Activated naive CD4-positive, alpha-beta T cell (primary cell): ENCODE measurements around the gene NRL.
A peak's percentile ranks its signal among the peaks of the same experiment; 100 is the strongest.

Experiments
- DNase-seq, 4 experiments: peaks; one replicate each; lab custom pipeline; 2025; lab: John Stamatoyannopoulos, UW

NRL gene

DNA sequence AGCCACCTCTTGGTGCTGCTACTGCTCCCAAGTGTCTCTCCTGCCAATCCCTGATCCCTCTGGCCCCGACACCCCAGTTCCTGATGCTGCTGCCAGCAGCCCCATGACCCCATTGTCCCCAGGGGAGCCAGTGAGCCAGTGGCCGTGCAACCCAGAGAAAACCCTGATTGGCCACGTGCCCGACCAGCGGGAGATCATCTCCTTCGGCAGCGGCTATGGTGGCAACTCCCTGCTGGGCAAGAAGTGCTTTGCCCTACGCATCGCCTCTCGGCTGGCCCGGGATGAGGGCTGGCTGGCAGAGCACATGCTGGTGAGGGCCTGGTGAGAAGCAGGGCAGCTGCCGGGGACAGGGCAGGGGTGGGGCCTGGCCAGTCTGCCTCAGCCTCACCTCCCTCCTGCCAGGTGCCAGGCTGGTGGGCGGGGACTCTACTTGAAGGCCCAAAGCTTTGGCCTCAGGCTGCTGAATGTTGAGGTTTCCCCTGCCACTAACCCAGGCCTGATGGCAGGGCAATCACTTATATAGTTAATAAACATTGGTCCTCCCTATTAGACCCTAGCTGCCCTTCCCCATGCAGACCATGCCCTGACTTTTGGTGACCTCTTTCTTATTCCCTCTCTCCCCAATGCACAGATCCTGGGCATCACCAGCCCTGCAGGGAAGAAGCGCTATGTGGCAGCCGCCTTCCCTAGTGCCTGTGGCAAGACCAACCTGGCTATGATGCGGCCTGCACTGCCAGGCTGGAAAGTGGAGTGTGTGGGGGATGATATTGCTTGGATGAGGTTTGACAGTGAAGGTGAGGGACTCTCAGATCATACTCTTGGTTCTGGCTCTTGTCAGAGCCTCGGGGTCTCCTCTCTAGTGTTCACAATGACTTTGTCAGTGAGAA is 15.6 kb downstream of the NRL start:
- DNase-seq, result no peak

DNA sequence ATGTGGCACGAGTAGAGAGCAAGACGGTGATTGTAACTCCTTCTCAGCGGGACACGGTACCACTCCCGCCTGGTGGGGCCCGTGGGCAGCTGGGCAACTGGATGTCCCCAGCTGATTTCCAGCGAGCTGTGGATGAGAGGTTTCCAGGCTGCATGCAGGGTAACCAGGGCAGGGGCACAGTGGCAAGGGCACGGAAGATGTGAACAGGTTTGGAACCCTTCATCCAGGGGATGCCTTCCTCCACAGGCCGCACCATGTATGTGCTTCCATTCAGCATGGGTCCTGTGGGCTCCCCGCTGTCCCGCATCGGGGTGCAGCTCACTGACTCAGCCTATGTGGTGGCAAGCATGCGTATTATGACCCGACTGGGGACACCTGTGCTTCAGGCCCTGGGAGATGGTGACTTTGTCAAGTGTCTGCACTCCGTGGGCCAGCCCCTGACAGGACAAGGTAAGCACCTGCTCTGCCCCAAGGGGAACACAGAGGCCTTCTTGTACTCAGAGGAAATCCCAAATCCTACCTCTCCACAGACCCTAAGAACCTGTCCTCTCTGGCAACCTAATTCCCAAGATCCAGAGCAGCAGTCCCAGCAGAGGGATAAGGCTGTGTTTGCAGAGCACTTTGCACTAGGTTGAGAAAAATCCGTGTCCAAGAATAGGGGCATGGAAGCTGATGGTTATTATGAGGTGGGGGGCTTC is 16.4 kb downstream of the NRL start:
- no peak for DNase-seq

DNA sequence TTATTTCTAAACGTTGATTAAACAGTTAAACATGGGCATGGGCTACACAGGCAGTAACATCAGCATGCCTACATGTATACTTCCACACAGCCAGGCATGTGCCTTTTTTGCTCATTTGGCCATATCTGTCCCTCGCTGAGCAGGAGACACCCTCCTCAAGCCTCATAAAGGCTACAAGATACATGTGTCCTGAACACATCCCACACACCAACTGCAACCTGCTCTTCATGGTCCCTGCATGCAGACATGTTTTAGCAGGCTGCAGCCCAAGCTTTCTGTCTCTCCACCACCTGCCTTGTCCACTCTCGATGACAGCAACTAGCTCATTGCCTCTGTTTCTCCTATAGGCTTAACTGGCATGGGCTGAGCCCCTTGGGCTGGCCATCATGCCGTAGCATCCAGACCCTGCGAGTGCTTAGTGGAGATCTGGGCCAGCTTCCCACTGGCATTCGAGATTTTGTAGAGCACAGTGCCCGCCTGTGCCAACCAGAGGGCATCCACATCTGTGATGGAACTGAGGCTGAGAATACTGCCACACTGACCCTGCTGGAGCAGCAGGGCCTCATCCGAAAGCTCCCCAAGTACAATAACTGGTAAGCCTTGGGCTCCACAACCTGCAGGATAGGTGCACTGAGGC is 18.1 kb downstream of the NRL start:
- DNase-seq, result no peak

DNA sequence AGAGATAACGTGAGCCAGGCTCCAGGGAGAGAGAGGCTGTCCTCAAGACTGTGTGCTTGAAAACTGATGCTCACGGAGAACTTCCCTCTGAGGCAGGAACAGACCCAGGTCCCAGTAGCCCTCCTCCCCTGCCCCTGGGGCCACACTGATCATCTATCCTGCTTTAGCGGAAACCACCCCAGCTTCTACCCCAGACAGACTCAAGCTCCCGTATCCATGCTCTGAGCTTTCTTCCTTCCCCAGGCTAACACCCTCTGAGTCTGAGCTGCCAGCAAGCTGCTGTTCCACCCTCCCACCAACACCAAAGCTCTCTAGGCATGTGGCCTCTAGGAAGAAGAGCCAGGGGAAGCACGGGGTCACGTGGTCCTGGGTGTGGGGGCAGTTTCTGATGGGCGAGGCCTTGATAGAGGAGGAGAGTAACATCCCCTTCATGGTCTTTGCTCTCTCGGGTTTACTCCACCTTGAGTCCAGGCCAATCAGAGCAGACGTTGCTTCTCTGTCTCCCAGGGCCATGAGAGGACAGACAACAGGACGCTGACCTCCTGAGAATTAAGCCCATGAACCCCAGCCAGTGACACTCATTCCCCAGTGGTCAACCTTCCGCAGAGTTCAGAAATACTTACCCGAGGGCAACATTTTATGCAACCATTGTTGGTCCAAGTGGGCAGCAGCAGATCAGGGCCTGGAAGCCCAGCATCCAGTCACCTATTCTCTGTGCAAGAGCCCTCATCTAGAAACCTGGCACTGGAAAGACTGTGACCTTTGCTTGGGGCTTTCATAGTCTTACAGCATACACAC is 19.3 kb downstream of the NRL start:
- DNase-seq, result no peak

DNA sequence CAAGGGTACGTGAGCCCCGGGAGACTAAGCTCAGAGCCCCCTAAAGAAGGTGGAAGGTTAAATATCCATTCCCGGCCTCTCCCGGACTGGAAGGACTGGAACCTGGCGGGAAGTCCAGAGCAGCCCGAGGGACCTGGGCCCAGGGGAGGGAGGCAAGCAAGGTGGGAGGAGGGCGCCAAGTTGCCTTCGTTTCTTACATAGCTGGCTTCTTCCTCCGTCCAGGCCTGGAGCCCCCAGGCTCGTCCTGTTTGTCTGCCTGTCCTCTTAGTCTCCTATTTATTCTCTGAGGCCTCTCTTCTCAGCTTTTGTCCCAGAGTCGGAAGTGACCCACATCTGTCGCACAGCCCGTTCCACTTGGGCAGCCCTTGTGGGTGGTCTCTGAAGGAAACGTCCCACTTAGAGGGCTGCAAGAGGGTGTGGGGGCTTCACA is 19.9 kb downstream of the NRL start:
- peak in 1 of 4 experiments; percentile 9 for DNase-seq

DNA sequence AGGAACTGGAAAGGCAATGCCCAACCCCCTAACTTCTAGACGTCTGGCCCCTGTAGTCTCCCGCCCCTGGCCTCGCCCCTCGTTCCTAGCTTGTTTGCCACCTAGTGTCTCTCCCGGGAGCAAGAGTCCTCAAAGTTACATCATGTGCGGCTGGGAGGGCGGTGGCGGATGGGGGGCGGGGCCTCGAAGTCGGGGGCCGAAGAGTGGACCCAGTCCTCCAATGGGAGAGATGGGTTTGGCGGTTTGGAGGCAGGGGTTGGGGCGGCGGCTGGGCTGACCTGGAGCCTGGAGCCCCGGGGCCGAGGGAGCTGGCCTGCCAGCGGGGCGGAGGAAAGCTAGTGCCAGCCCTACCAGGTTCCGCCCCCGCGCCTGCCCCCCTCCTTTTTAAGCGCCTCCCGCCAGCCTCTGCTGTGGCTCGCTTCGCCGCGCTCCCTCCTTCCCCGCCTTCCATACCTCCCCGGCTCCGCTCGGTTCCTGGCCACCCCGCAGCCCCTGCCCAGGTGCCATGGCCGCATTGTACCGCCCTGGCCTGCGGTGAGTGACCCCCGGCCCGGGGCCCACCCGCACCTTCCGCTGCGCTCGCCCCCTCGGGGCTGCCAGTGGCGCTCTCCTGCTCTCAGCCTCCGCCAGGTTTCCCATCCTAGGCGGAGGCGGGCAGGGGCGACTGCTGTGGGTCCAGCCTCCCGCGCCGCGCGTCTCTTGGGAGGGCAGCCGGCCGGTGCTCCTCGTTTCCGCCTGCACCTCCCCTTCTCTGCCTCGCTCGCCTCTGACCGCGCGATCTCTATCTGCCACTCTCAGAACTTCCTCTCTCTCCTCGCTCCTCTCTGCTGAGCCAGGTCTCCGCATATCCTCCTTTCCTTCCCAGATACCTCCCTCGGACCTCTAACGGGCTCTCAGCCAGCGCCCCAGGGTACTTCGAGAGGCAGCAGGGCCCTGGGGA is 20.6 kb downstream of the NRL start, which contains the start of gene PCK2:
Gene PCK2 (plus strand): TSS at position 411 of the 940 bp plus-strand sequence. CDS start 95 bp downstream, at position 506.
- DNase-seq, result peak; percentile 41 to 72 (median 60)

DNA sequence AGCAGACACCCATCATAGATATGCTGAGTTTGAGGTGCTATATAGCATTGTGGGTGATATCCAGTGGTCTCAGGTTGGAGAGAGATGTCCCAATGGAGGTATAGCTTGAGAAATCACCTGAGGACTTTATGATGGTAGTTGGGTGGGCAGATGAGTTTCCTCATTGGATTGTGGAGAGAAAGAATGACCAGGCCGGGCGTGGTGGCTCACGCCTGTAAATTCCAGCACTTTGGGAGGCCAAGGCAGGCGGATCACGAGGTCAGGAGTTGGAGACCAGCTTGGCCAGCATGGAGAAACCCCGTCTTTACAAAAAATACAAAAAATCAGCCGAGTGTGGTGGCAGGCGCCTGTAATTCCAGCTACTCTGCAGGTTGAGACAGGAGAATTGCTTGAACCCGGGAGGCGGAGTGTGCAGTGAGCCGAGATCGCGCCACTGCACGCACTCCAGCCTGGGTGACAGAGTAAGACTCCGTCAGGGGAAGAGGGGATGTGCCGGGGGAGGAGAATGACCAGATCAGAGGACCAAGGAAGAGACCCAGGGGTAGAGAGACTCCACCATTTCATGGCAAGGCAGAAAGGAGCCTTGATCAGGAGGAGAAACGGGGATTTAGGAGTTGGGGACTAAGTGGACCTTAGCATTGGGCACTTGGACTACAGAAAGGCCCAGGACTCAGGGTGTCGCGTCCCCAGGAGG is 21.4 kb downstream of the NRL start:
- no peak for DNase-seq

DNA sequence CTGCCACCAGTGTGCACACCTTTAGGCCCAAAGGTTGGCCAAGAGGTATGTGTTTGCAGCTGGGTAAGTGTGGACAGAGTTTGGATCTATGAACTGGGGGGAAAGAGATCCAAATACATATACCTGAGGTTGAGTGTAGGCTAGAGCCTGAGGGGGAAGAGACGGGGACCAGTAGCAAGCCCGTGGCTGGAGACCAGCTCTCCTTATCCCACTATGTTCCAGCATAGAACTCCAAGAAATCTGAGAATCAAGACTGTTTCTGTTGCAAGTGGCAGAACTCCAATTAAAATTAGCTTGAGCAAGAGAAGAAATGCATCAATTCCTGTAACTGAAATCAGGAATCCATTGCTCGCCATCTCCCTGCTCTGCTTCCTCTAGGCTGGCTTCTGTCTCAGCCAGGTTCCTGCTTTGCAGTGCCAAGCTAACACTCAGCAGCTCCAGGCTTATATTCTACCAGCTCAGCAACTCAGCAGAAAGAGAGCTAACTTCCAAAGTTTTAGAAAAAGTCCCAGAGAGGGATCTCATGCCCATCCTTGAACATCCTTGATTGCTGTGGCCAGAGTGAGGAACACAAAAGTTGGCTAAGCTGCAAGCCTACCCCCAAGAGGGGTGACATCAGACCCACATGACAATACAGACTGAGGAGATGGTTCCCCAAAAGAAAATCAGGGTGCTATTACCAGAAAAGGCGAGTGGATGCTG is 22.1 kb downstream of the NRL start:
- no peak for DNase-seq

DNA sequence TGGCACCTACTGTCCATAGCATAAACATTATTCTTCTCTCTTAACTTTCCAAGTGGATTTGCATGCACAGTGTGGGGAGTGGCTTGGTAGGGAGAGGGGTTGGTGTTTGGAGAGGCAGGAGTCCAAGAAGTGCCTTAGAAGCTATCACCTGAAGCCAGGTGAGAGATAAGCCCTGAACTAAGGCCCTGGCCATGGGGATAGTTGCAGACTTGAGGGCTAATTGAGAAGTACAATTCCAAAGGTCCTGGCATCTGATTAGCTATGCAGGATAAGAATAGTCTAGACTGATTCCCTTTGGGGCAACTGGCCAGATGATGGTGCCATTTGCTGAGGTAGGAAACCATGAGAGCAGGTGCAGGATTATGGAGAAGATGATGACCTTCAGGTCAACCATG is 22.6 kb downstream of the NRL start:
- no peak for DNase-seq

DNA sequence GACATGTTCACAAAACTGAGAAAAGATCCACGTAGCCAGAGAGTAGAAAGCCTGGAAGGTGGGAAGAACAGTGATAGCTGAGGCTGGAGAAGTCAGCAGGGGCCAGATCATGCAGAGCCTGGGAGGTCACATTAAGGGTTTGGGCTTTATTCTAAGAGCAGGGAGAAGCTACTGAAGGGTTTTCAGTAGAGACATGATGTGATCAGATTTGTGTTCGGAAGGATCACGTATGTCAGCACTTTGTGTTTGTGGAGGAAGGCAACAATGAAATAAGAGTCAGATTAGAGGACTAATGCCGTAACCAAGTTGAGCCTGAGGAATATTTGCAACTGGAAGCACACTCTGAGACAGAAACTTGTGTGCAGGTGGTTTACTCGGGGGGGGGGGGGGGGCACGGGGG is 24.9 kb downstream of the NRL start:
- no peak for DNase-seq

DNA sequence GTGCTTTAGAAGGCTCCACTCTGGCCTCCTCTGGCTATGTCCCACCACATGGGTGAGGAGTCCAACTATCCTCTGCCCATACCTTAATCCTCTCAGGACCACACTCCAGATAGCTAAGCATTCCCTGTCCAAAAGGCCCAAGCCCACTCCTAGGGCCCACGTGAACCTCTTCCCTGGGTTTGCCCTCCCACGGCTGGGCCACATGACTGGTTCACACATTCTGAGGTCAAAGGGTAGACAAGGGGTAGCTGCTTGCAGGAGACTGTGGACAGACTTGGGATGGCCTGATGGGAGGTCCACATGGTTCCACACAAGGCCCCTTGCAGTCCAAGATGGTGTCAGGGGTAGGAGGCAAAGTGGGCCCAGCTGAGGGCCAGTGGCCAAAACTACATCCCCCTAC is 26.7 kb downstream of the NRL start:
- DNase-seq, result no peak

DNA sequence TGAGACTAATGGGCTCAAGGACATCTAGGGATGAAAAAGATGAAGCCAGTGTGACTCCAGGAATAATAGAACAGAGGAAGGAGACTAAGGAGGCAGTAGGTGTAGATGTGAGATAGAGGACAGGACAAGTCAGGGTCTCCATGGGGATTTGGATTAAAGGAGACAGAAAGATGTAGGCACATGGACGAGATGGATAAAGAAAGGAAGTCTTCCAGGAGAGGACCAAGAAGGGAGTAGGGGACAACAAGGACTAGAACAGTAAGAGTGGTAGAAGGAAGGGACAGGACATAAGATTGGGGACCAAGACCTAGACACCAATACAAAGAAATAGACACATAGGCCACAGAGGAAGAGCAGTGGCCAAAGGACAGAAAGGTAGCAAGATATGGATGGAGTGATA is 27.7 kb downstream of the NRL start:
- no peak for DNase-seq

DNA sequence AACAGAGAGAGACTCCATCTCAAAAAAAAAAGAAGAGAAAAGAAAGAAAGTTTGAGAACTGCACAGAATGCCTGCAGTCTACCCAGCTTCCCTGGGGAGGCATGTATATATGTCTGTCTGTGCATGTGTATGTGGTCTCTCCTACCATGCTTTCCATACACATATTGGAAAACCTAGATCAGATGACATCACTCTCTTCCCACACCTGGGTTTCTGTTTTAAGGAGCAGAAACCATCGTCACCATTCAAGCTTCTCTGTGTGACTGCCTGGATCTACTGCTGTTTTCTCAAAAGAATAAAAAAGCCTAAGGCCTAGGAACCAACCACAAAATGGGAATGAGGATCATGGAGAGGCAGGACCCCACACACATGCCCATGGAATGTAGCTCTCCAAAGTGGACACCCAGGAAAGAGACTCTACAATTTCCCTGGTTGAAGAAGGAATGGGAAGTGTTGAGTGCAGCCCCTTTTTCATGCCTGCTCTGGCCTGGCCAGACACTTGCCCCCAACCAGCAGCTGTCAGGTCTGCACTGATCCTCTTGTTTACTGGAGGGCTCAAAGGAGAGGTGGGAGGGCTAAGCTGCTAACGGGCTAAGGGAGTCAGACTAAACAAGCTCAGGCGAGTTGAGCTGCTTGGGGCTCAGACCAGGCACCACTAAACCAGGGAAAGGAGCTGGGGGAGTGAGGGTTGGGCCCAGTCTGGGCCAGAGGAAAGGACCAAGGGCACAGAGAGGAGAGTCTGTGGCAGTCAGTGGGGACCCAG is 28.4 kb downstream of the NRL start:
- DNase-seq, result no peak

DNA sequence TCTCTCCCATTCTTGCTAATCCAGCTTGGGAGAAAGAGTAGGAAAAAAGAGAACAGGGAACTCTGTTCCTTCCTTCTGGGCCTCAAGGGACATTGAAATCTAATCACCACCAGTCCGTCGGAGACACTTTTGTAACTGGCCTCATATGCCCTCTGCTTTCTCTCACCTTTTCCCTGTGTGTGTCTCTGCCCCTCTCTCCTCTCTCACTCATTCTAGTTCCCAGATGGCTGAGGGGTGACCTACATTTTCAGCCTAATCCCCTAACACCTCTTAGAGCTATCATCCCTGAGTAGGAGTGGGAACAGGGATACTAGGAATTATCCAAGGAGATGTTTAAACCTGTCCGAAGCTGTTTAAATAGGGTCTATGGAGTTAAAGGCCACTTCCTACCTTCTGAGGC is 29.5 kb downstream of the NRL start:
- DNase-seq, result no peak

DNA sequence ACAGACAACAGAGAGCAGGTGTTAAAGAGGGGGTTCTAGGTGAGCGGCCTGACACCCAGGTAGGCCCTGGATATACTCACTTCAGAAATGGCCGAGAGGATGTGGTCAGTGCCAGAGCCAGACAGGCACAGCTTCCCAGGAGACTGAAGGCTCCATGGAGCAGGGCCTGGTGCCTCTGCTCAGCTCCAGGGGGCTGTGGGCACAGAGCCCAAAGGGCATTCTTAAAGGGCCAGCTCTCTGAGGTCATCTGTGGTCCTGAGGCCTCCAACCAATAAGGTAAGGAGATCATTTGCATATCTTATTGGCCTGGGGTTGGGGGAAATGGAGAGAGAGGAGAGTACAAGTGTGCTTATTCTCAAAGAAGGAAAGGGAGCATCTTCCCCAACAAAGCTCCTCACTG is 30.3 kb downstream of the NRL start:
- DNase-seq, result no peak

DNA sequence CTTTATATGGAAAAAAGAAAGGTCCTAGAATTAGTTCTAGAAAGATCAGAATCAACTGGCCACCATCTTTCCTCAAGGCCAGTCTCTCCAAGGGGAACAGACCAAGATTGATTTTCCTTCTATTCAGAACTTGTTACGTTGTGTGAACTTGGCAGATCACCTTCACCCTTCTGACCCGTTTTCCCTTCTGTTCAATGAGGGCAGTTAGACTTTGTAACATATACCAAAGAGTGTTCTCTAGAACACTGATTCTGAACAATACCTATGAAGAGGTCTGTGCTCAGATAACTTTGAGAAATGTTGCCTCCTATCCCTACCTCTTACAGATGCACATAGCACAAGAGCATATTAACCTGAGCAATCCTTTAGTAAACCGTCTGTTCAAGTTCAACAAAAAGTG is 31.3 kb downstream of the NRL start:
- DNase-seq, result no peak

DNA sequence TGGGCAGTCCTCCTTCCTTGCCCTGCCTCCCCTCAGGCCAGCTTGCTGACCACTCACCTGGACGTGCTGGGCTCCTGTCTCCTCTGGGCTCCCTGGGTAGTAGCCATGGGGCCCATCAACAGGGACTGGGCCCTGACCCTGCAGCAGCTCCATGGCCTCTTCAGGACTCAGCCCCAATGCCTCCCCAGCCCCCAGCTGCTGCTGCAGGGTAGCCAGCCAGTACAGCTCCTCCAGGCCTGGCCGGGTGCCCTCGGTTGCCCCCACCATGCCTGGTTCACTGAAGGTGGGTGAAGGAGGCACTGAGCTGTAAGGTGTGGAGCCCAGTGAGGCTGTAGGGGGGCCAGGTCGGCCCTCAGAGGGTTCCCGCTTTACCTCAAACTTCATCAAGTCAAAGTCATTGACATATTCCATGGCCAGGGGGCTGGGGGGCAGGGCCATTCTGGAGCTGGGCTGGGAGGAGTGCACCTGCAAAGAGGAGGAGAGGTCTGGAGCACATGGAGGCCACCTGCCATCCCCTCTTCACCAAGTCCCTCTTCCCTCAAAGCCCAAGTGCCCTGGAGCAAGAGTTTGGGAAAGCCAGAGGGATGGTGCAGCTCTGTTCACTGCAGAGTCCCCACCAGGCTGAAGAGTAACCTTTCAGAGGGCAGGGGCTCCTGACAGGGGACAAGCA is 32.2 kb downstream of the NRL start:
- no peak for DNase-seq

DNA sequence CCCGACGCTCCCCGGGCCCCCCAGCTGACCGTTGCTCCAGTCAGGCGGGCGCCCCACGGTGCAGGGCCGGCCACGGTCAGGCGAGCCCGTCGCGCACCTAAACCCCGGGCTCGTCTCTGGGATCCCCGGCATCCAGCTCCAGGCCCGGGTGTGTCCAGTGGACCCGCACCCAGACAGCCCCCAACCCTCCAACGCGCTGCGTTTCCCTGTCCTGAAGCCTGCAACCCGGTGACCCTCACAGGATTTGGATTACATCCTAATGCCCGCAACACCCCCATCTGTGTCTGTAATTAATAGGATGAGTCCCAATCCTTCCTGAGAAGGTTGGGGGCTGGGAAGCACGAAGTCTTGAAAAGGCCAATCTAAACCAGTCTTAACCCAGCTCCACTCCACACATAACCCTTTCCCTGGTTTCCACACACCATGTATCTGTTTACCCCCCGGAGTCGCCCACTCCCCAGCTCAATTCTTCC is 33.0 kb downstream of the NRL start:
- no peak for DNase-seq
